H1 (cell line): ENCODE measurements around the gene HADHB. TPM values are rescaled to one million over a fixed set of nuclear protein-coding genes. Genes with fewer than 3 reads are reported as not detected.

Experiments used
- CTCF ChIA-PET: fragments of 300-600 bp; sonication (Branson Sonifier 250); formaldehyde crosslinking; loops from one replicate; lab custom pipeline; 2021; ENCODE audit not compliant: partially characterized antibody; lab: Charles Lee
- POLR2A ChIA-PET: fragments of 300-600 bp; sonication (Branson Sonifier 250); formaldehyde crosslinking; loops from one replicate; lab custom pipeline; 2021; ENCODE audit warnings: inconsistent platforms; ENCODE audit not compliant: partially characterized antibody; lab: Charles Lee
- DNase-seq, 2 experiments: peaks; one replicate each; pipeline versions ENCODE4 v3.0.0 to v3.0.0-alpha.2; 2010 to 2022; ENCODE audit warnings: low spot score in 2 of 2, low read depth in 1 of 2, mixed read lengths in 1 of 2
- FAIRE-seq: peaks from 2 replicates; lab custom pipeline; 2011; peaks lifted over from hg19 to GRCh38; lab: Jason Lieb, UNC
- H2AFZ ChIP-seq: 2 replicates; pipeline ENCODE4 v1.8.1; 2012; ENCODE audit warnings: low read length, inconsistent platforms
- H2AK5ac ChIP-seq: 2 replicates; pipeline ENCODE4 v1.6.1; 2013; ENCODE audit warnings: low read depth, low read length
- H2BK120ac ChIP-seq: replicated peaks from 2 replicates; pipeline ENCODE3; 2013; ENCODE audit warnings: low read depth, low read length, inconsistent platforms
- H2BK12ac ChIP-seq: 2 replicates; pipeline ENCODE4 v1.6.1; 2013; ENCODE audit warnings: low read depth, low read length
- H2BK15ac ChIP-seq: 2 replicates; pipeline ENCODE4 v1.6.1; 2013; ENCODE audit warnings: low read length
- H2BK20ac ChIP-seq: 2 replicates; pipeline ENCODE4 v1.6.1; 2013; ENCODE audit warnings: low read length
- H2BK5ac ChIP-seq: 2 replicates; pipeline ENCODE4 v1.6.1; 2013; ENCODE audit warnings: low read depth, low read length
- H3K14ac ChIP-seq: 2 replicates; pipeline ENCODE4 v1.6.1; 2013; ENCODE audit warnings: inconsistent platforms; ENCODE audit not compliant: insufficient read length
- H3K18ac ChIP-seq: 2 replicates; pipeline ENCODE4 v1.6.1; 2013; ENCODE audit warnings: low read length; ENCODE audit errors: extremely low read depth
- H3K23ac ChIP-seq: 2 replicates; pipeline ENCODE4 v1.6.1; 2013; ENCODE audit warnings: inconsistent platforms; ENCODE audit not compliant: insufficient read length
- H3K23me2 ChIP-seq: 2 replicates; pipeline ENCODE4 v1.6.1; 2013; ENCODE audit warnings: low read depth, low read length
- H3K27ac ChIP-seq: 2 replicates; pipeline ENCODE4 v1.6.1; 2011; ENCODE audit warnings: low read depth, low read length, inconsistent platforms
- H3K27me3 ChIP-seq, 4 experiments: replicated peaks in 1 of 4; 1 replicate in 1 of 4; 2 replicates in 3 of 4; pipeline versions ENCODE4 v1.6.1 to v1.8.1; 2011 to 2013; ENCODE audit warnings: low read length in 3 of 4, mild to moderate bottlenecking in 3 of 4, inconsistent platforms in 2 of 4, mixed read lengths in 2 of 4, moderate library complexity in 1 of 4; ENCODE audit not compliant: control insufficient read depth in 3 of 4, insufficient read depth in 3 of 4; ENCODE audit errors: extremely low read depth in 1 of 4
- H3K36me3 ChIP-seq, 4 experiments: 2 replicates each; pipeline versions ENCODE4 v1.6.1 to v1.8.1; 2011 to 2013; ENCODE audit warnings: mild to moderate bottlenecking in 4 of 4, low read length in 3 of 4, moderate library complexity in 2 of 4, control low read depth in 1 of 4, inconsistent platforms in 1 of 4; ENCODE audit not compliant: insufficient read depth in 4 of 4, control insufficient read depth in 2 of 4
- H3K4ac ChIP-seq: replicated peaks from 2 replicates; pipeline ENCODE3; 2013; ENCODE audit warnings: low read length, low read depth, mixed read lengths, inconsistent platforms; ENCODE audit not compliant: insufficient read length
- H3K4me1 ChIP-seq, 4 experiments: replicated peaks in 1 of 4; 1 replicate in 1 of 4; 2 replicates in 3 of 4; pipeline versions ENCODE4 v1.6.1 to v1.8.1; 2011 to 2013; ENCODE audit warnings: low read length in 3 of 4, inconsistent platforms in 2 of 4, mixed read lengths in 1 of 4; ENCODE audit not compliant: insufficient read depth in 4 of 4, control insufficient read depth in 3 of 4
- H3K4me2 ChIP-seq, 2 experiments: 2 replicates each; pipeline versions ENCODE4 v1.6.1 to v1.8.1; 2011 to 2013; ENCODE audit warnings: low read depth in 2 of 2, low read length in 2 of 2, control low read depth in 1 of 2, inconsistent platforms in 1 of 2, mild to moderate bottlenecking in 1 of 2; ENCODE audit not compliant: insufficient read depth in 1 of 2
- H3K4me3 ChIP-seq, 4 experiments: fragments of 200-600, 300-600 bp in 1 of 4; sonication (generic), shearing (Covaris generic), sonication (Bioruptor Twin) in 1 of 4; 2 replicates each; pipeline versions ENCODE4 v1.5.1 to v1.8.1; 2011 to 2016; ENCODE audit warnings: low read length in 4 of 4, low read depth in 3 of 4, control low read depth in 2 of 4, inconsistent platforms in 2 of 4, mild to moderate bottlenecking in 2 of 4, mixed read lengths in 1 of 4, moderate library complexity in 1 of 4; ENCODE audit not compliant: insufficient read depth in 2 of 4; ENCODE audit errors: extremely low read depth in 1 of 4
- H3K56ac ChIP-seq: replicated peaks from 2 replicates; pipeline ENCODE3; 2013; ENCODE audit warnings: low read depth, mild to moderate bottlenecking, mixed read lengths, low read length, inconsistent platforms; ENCODE audit not compliant: insufficient read length
- H3K79me1 ChIP-seq: 2 replicates; pipeline ENCODE4 v1.6.1; 2013; ENCODE audit warnings: low read depth, low read length, control low read depth
- H3K79me2 ChIP-seq, 2 experiments: 2 replicates each; pipeline versions ENCODE4 v1.6.1 to v1.8.1; 2012 to 2013; ENCODE audit warnings: low read length in 2 of 2, mild to moderate bottlenecking in 2 of 2, inconsistent platforms in 1 of 2; ENCODE audit not compliant: insufficient read depth in 2 of 2, control insufficient read depth in 1 of 2
- H3K9ac ChIP-seq, 4 experiments: replicated peaks in 1 of 4; 1 replicate in 1 of 4; 2 replicates in 3 of 4; pipeline versions ENCODE4 v1.6.1 to v1.8.1; 2011 to 2013; ENCODE audit warnings: low read depth in 3 of 4, low read length in 3 of 4, control low read depth in 2 of 4, mild to moderate bottlenecking in 2 of 4, moderate library complexity in 2 of 4, inconsistent platforms in 1 of 4; ENCODE audit errors: extremely low read depth in 1 of 4
- H3K9me3 ChIP-seq, 2 experiments: 2 replicates each; pipeline versions ENCODE4 v1.6.1 to v1.8.1; 2012 to 2013; ENCODE audit warnings: mild to moderate bottlenecking in 2 of 2, moderate library complexity in 2 of 2, control low read depth in 1 of 2, inconsistent platforms in 1 of 2, low read depth in 1 of 2, low read length in 1 of 2, mixed read lengths in 1 of 2; ENCODE audit not compliant: insufficient read depth in 2 of 2
- H4K20me1 ChIP-seq, 2 experiments: replicated peaks in 1 of 2; 2 replicates each; pipeline versions ENCODE3 to v1.8.1; 2011 to 2013; ENCODE audit warnings: inconsistent platforms in 2 of 2, low read length in 2 of 2, mild to moderate bottlenecking in 1 of 2; ENCODE audit not compliant: insufficient read depth in 2 of 2, control insufficient read depth in 1 of 2
- H4K5ac ChIP-seq: 2 replicates; pipeline ENCODE4 v1.6.1; 2013; ENCODE audit warnings: low read length, low read depth, mixed read lengths, inconsistent platforms; ENCODE audit not compliant: insufficient read length
- H4K8ac ChIP-seq: 2 replicates; pipeline ENCODE4 v1.8.0; 2013; ENCODE audit warnings: mild to moderate bottlenecking, moderate library complexity, low read length, inconsistent platforms; ENCODE audit not compliant: insufficient read depth; ENCODE audit errors: extremely low read depth
- H4K91ac ChIP-seq: replicated peaks from 2 replicates; pipeline ENCODE3; 2013; ENCODE audit warnings: low read length, mixed read lengths, inconsistent platforms; ENCODE audit not compliant: insufficient read length
- KDM1A ChIP-seq: fragments of 200-600, 300-600 bp; sonication (generic); IDR thresholded peaks from 2 replicates; pipeline ENCODE4 v1.7.1; 2016; ENCODE audit warnings: mild to moderate bottlenecking, low read length, borderline replicate concordance
- POU5F1 ChIP-seq: IDR thresholded peaks from 2 replicates; pipeline ENCODE4 v1.6.1; 2011; ENCODE audit warnings: low read depth, mild to moderate bottlenecking, low read length, moderate library complexity
- RAD21 ChIP-seq, 2 experiments: IDR thresholded peaks in 1 of 2; conservative IDR thresholded peaks in 1 of 2; 2 replicates each; pipeline ENCODE4 v1.6.1; 2011; ENCODE audit warnings: low read depth in 2 of 2, low read length in 2 of 2, improper control_type of control experiment in 1 of 2, inconsistent platforms in 1 of 2, mild to moderate bottlenecking in 1 of 2, moderate library complexity in 1 of 2
- RNF2 ChIP-seq: fragments of 200-900, 300-1000 bp; sonication (generic); IDR thresholded peaks from 2 replicates; pipeline ENCODE4 v1.7.1; 2016; ENCODE audit warnings: borderline replicate concordance, low read depth, mild to moderate bottlenecking, antibody characterized with exemption, low read length; ENCODE audit not compliant: poor library complexity, severe bottlenecking; ENCODE audit errors: missing control alignments
- SP1 ChIP-seq: IDR thresholded peaks from 2 replicates; pipeline ENCODE4 v1.6.1; 2011; ENCODE audit warnings: low read depth, low read length
- WGBS, 2 experiments: shearing (Covaris generic) in 1 of 2; methylation state at CpG; one replicate each; pipeline versions ENCODE4 v1.1.6 to v1.1.7; 2013 to 2015; ENCODE audit warnings: low lambda C conversion rate in 2 of 2, mixed read lengths in 2 of 2, inconsistent platforms in 1 of 2, low coverage in 1 of 2, missing lambda C conversion rate in 1 of 2; ENCODE audit not compliant: insufficient replicate concordance in 2 of 2, insufficient coverage in 1 of 2, insufficient read length in 1 of 2; ENCODE audit errors: extremely low coverage in 1 of 2, missing lambda C conversion rate in 1 of 2; 5-methylcytosine and 5-hydroxymethylcytosine counted together
- polyA plus RNA-seq, 7 experiments: library from polyadenylated mRNA; depleted of rRNA in 3 of 7; stranded (reverse) in 5 of 7; unstranded in 2 of 7; fragments of >200 nt in 5 of 7; fragments of 200-250 nt in 2 of 7; gene quantifications; 1 replicate in 5 of 7; 2 replicates in 1 of 7; 4 replicates in 1 of 7; pipeline versions ENCODE4 v1.2.1 to v1.2.3, GENCODE V29; 2011 to 2013; ENCODE audit warnings: missing spikeins in 2 of 7, mixed read lengths in 2 of 7
- total RNA-seq: library from RNA; stranded (reverse); fragmentation: NEBNext Ultra II Directional; extraction: Animal tissue kit (Norgen Biotek cat#: 25700); gene quantifications from 2 replicates; pipeline ENCODE4 v1.2.1, GENCODE V29; 2021

HADHB gene
- total and polyA plus RNA-seq, 2 of the 8 experiments (the other 6 are each of a cell fraction or from before 2014, with no cell fraction given), result 47.7 to 52.3 TPM

DNA sequence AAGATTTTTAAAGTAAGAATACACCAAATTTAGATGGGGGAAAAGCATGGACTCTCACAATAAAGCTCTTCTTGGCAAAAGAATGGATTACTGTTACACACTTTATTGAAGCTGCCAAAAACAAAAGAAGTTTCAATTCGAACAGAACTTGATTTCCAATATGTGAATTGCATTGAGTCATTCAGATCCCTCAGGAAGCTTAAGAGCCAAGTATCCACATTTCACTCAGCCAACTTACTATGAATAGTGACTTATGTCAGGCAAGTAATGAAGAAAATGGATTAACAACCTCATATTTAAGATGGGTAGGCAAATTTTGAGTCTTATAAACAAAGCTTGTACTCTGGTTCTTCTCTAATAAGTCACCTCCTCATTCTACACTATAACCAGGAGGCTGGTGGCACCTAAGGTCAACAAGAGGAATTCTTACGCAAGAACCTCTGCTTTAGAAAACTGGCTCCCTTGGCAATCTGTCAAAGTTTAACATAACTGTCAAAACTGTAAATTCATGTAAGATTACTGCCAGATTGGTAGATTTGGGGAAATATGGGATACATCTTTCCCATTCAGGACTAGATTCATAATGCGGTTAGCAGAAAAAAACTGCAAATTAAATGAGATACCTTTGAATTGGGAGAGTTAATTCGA lies 6.3 kb upstream of the HADHB start:
- no peak overlapping the region for H3K56ac ChIP-seq
- no peak overlapping the region for H3K18ac ChIP-seq
- H3K23me2 ChIP-seq, result peaks cover 2% of the 10 kb centered on the region; the same call in 1 of the 2 replicates
- H4K8ac ChIP-seq, result no peak overlapping the region
- FAIRE-seq, result no peak
- H4K5ac ChIP-seq, result no peak overlapping the region
- no peak overlapping the region for H2BK5ac ChIP-seq
- H3K79me1 ChIP-seq, result no peaks in the 10 kb centered on the region; the same call in 1 of the 2 replicates
- peaks cover 0 to 2% of the 10 kb centered on the region in 2 experiments for H4K20me1 ChIP-seq
- no peak overlapping the region for H3K23ac ChIP-seq
- peaks cover 0 to 42% of the 10 kb centered on the region in 2 experiments; a peak in 3 of 4 replicates for H3K79me2 ChIP-seq
- no peak overlapping the region for H2BK15ac ChIP-seq
- no peaks in the 10 kb centered on the region for H3K27me3 ChIP-seq
- H2BK12ac ChIP-seq, result no peak overlapping the region
- no peak overlapping the region for H3K4me3 ChIP-seq
- no peak overlapping the region for H3K4ac ChIP-seq
- H2AFZ ChIP-seq, result no peak overlapping the region
- no peak overlapping the region for H3K4me2 ChIP-seq
- no peak overlapping the region for H3K27ac ChIP-seq
- no peaks in the 10 kb centered on the region for H3K9me3 ChIP-seq
- peaks cover 6 to 47% (median 28%) of the 10 kb centered on the region in 4 experiments for H3K36me3 ChIP-seq
- no peak for DNase-seq
- no peak overlapping the region for H2BK20ac ChIP-seq
- CTCF ChIA-PET, result interaction anchor here (0.6 to 1.1 kb wide), 5 partner anchors 32 to 277 kb away, joined by 3 to 4 read pairs (median 3); no protein-coding TSS in a partner anchor
- POLR2A ChIA-PET, result interaction anchor here (0.9 kb wide), 1 partner anchor 9 kb away, joined by 4 read pairs; no protein-coding TSS in a partner anchor
- H2AK5ac ChIP-seq, result no peak overlapping the region
- peaks cover 0 to 2% (median 0%) of the 10 kb centered on the region in 4 experiments; a peak in 1 of 7 replicates for H3K4me1 ChIP-seq
- H4K91ac ChIP-seq, result no peak overlapping the region
- no peak for TF ChIP-seq KDM1A
- TF ChIP-seq SP1, result no peak
- no peak for TF ChIP-seq RAD21 (IDR thresholded peaks at IDR 0.05 in 1 of 2, conservative IDR thresholded peaks at IDR 0.05 in 1 of 2; ENCODE audit: low read depth in 2 of 2, low read length in 2 of 2)
- TF ChIP-seq RNF2, result no peak
- no peak for TF ChIP-seq POU5F1
- H3K14ac ChIP-seq, result no peak overlapping the region
- H2BK120ac ChIP-seq, result no peak overlapping the region
- WGBS, 2 experiments, result 92% methylated on average over 4 of the region's 4 CpGs; no CpG with 5 or more reads in 1 of the 2 experiments
- no peak overlapping the region for H3K9ac ChIP-seq
